Measurements from ENCODE around the gene LRRN4CL.
"Not testable (repeated sequence)": the region's sequence is repeated elsewhere in the genome, so short reads cannot be mapped to it uniquely, and the experiment has no call there.

LRRN4CL gene

DNA sequence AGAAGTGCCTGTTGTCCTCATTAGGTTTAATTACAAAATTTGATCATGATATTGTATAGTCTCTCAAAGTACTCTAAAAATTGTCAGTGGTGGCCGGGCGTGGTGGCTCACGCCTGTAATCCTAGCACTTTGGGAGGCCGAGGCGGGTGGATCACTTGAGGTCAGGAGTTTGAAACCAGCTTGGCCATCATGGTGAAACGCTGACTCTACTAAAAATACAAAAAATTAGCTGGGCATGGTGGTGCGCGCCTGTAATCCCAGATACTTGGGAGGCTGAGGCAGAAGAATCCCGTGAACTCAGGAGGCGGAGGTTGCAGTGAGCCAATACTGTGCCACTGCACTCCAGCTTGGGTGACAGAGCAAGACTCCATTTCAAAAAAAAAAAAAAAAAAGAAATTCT, 13.9 kb downstream of the LRRN4CL start:
- DNase-seq (ENCODE audit: low read depth) = not testable (repeated sequence)

DNA sequence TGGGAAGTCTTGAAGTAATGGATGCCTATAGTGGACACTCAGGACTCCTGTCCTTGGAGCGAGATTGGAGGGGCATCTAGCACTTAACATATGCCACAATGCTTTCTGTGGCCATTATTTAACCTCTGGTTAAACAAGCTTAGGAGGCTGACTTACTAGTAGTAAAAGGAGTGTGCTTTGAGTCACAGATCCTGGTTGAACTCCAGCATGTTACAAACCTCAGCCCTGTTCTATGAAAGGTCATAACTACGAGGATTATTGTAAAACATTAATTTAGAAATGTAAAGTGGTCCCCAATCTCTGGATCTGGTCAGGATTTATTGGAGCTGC, 16.2 kb downstream of the LRRN4CL start:
- DNase-seq (ENCODE audit: low read depth) = no peak

GRCh38 chr11:62671608-62672389, 17.5 kb downstream of the LRRN4CL start, which contains the start of the genes LBHD1 and UQCC3:
Gene LBHD1, minus strand, starts transcription at chr11:62672267. Its CDS starts 2,236 bp downstream, at chr11:62670031.
Gene UQCC3, plus strand, starts transcription at chr11:62671673. Its CDS starts 73 bp downstream, at chr11:62671746.
- no peak for DNase-seq (ENCODE audit: low read depth)

DNA sequence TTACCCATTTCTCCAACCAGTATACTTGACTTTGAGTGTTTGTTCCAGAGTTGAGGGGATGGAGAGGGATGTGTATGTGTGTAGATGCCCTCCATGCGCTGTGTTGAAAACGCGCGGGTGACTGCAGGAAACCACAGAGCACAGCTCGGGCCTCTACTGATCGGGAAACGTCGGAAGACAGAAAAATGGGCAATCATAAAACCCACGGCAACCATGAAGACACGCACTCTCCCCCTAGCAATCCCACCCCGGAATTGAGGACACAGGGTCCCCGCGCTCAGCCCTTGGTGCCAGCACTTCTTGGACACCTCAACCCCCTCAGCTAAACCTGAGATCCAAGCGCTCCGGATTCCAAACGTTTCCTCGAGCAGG, 18.1 kb downstream of the LRRN4CL start:
- DNase-seq (ENCODE audit: low read depth) = no peak

GRCh38 chr11:62669420-62670161, 19.7 kb downstream of the LRRN4CL start:
- no peak for DNase-seq (ENCODE audit: low read depth)

- no peak for DNase-seq (ENCODE audit: low read depth)
These were observed 21.9 kb downstream of the LRRN4CL start for GRCh38 chr11:62667460-62667859.

GRCh38 chr11:62666259-62666926, 22.9 kb downstream of the LRRN4CL start:
- DNase-seq (ENCODE audit: low read depth) = no peak

- no peak for DNase-seq (ENCODE audit: low read depth)
These were observed 23.6 kb downstream of the LRRN4CL start for GRCh38 chr11:62665599-62666258.

DNA sequence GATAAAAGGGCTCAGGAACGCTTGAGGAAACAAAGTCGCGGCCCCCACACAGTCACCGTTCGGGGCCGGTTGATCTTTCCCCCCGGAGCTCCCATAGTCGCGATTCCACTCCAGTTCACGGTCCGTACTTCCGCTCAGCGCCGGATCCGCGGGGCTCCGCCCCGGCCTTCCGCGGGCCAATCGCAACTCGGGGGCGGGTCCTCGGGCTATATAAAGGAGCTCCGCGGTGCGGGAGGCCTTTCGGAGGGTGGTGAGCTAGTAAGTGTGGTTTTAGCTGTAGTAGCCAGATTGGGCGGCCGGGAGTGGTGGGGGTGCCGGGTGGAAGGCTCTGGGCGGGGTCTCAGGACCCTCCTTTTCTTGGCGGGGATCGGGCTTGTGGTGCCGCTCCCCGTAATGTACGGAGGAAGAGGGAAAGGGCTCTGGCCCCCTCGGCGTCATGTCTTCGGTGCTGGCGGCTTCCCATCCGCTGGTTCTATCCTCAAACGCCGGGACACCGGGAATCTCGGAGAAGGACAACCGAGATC, 24.2 kb downstream of the LRRN4CL start, which contains the start of the genes C11orf98 and CSKMT:
Gene C11orf98 (minus strand): TSS at position 136 of the 524 bp plus-strand sequence. CDS start 41 bp downstream, at position 95.
Gene CSKMT (plus strand): TSS at position 238 of the 524 bp plus-strand sequence. CDS start 568 bp downstream, outside the sequence.
- peak; percentile 70 for DNase-seq (ENCODE audit: low read depth)

- DNase-seq (ENCODE audit: low read depth) = no peak
These were observed 24.8 kb downstream of the LRRN4CL start for GRCh38 chr11:62664405-62665074.

DNA sequence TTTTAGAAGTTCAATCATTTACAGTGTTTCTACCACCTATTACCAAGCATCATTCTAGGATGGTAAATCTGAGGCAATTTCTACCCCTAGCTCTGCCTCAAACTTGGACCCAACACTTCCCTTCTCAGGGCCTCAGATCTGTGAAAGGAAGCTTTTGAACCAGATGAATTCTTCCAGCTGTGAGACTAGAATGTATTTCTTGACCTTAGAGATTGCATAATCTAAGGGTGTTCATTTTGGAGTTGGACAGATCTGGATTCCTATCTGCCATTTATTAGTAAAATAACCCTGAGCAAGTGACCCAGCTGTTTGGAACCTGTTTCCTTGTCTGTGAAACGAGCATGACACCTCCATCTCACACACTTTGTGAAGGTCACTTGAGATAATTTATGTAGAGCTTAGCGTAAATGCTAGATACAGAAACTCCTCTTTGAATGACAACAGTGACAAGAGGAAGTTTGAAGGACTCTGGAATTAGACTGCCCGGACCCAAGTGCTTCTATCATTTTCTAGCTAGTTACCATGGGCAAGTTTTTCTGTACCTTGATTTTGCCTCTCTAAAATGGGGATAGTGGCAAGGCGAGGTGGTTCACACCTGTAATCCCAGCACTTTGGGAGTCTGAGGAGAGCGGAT, 32.4 kb downstream of the LRRN4CL start:
- DNase-seq (ENCODE audit: low read depth) = no peak

DNA sequence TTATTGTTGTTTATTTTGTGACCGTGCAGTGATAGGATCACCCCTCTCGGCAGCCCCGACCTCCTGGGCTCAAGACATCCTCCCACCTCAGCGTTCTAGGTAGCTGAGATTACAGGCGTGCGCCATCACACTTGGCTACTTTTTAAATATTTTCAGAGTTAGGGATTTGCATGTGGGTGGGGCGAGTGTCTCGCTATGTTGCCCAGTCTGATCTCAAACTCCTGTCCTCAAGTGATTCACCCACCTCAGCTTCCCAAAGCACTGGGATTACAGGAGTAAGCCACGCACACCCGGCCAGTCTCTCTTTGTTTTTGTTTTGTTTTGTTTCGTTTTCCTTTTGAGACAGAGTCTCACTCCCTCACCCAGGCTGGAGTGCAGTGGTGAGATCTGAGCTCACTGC, 35.0 kb downstream of the LRRN4CL start:
- DNase-seq (ENCODE audit: low read depth) = no peak

GRCh38 chr11:62652161-62653006, 36.9 kb downstream of the LRRN4CL start:
- DNase-seq (ENCODE audit: low read depth) = no peak

DNA sequence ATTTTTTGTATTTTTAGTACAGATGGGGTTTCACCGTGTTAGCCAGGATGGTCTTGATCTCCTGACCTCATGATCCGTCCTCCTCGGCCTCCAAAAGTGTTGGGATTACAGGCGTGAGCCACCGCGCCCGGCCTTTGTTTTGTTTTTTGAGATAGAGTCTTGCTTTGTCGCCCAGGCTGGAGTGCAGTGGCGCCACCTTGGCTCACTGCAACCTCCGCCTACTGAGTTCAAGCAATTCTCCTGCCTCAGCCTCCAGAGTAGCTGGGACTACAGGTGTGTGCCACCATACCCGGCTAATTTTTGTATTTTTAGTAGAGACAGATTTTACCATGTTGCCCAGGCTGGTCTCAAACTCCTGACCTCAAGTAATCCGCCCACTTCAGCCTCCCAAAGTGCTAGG, 39.0 kb downstream of the LRRN4CL start:
- DNase-seq (ENCODE audit: low read depth) = not testable (repeated sequence)

DNA sequence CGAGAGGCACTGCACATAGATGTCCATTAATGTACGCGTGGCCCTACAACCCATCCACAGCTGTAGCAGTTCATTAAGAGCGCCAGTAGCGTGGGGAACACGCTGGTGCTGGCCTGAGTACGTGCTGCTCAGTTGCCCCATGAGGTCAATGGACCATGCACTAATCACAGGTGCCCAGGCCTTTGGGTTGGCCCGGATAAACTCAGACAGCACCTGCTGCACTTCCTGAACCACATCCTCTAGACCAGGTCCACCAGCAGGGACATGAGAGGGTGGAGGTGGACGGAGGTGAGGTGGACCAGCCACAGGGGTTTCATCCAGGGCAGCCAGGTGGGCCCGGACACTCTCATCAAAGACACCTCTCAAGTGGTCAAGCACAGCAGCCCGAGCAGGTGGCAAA, 39.8 kb downstream of the LRRN4CL start:
- no peak for DNase-seq (ENCODE audit: low read depth)

GRCh38 chr11:62648967-62649364, 40.4 kb downstream of the LRRN4CL start:
- no peak for DNase-seq (ENCODE audit: low read depth)

GRCh38 chr11:62648185-62648966, 41.0 kb downstream of the LRRN4CL start:
- DNase-seq (ENCODE audit: low read depth) = no peak

DNA sequence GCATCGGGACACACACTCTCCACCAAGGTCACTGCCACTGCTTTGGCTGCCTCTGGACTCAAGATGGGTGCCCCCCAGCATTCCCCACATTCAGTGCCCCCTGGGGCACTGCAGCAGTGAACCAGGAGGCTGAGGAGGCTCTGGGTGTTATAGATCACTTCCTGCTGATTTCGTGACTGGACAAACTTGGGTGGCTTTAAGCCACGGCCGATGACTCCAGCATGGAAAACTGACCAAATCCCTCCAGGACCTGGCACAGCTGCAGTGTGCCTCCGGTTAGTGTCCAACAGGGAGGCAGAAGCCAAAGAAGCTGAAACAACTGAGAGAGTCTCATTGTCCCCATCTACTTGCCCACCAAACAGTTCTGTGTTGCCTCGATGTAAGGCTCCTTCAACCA, 41.7 kb downstream of the LRRN4CL start:
- DNase-seq (ENCODE audit: low read depth) = no peak
